HG03558 (cell line): ENCODE data around the gene IRF1.
"Not testable (repeated sequence)": the region's sequence is repeated elsewhere in the genome, so short reads cannot be mapped to it uniquely, and the experiment has no call there.

Experiments
- ATAC-seq: cut with Tn5 transposase; IDR thresholded peaks from one replicate; pipeline ENCODE4 v1.9.1; 2021; ENCODE audit warnings: moderate number of reproducible peaks; ENCODE audit not compliant: unreplicated experiment; ENCODE audit errors: extremely low read depth

The IRF1 gene

DNA sequence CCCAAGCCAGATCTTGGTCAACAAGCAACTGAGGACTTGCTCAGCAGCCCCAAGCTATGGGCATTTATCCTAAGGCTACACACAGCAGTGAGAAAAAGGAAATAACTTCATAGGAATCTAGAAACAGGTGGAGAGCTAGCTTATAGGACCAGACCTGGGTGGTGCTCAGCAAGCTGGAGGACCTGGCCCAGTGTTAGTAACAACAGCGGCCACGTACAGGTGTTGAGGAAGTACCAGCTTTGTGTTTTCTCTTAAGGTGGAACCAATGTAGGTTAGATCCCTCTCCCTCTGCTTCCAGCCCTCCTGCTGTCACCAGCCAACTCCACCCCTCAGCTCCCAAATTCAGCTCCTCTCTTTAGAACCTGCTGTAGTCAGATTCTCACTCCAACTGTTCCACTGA is 43.4 kb downstream of the IRF1 start:
- ATAC-seq = no peak

DNA sequence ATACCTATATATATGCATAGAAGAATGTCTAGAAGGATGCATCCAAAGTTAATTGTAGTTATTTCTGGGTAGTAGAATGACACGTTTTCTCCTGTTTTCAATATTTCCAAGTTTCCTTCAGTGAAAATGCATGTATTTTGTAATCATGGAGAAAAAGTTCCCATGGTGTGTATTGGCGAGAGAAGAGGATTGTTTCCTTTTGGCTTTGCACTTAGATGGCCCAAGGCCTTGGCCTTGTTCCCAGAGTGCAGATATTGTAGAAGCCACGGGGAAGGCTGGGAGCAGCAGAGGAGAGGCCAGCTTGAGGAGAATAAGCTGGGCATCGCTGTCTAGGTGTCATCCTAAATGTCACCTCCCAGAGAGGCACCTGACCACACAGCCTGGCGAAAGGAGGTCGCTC is 44.0 kb downstream of the IRF1 start:
- no peak for ATAC-seq

DNA sequence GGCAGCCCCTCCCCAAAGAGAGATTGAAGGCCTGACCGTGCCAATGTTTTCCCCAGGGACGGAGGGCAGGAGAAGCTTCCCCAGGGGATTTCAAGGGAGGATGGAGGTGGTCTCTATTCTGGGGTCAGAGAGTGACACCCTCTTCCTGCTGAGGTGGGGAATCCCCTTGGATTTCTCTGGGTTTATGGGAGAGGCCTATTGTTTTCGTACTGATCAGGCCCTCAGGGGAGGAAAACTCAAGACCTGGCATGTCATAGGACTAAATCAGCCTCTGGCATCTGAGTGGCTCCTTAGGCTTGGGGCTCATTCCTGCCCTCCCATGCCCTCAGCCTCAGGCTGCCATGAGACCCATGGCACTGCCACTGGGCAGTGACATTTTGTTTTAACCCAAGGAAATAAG is 44.6 kb downstream of the IRF1 start:
- no peak for ATAC-seq

DNA sequence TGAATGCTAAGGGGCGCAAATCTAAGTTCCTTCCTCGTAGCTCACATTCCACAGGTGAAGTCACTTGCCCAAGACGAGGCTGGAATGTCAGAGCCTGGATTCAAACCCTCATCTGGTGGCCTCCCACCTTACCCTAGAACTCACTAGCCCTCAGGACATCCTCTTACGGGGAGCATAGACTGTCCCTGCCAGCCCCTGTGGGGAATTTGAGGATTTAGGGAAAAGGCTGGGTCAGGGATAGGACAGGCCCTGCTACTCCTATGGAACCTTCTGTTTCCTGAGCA is 45.0 kb downstream of the IRF1 start:
- ATAC-seq = no peak

DNA sequence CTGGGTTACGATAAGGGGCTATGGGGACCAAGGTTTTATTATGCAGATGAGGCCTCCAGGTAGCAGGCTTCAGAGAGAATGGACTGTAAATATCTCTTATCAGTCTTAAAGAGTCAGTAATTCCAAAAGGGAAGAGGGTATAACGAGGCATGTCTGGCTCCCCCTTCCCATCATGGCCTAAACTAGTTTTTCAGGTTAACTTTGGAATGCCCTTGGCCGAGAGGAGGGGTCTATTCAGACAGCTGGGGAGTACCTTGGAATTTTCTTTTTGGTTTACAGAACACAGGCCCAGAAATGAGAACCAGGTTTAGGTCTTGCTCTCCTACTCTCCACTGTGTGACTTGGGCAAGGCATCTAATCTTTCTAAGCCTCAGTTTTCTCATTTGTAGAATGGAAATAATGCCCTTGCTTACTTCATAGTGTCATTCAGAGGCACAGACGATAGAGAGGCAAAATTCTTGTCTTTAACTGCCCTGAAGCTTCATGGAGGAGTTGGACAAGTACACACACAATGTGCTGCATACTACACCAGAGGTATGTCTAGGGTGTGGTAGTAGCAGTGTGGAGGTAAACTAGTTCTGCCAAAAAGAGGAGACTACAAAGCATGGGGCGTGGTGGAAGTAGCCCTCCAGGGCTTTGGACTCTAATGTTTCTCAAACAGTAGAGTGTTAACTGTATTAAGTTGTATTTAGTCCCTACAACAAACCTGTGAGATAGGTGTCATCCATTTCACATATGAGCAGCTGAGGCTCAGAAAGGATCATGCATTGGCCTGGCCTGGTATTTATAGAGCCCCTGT is 45.5 kb downstream of the IRF1 start:
- no peak for ATAC-seq

DNA sequence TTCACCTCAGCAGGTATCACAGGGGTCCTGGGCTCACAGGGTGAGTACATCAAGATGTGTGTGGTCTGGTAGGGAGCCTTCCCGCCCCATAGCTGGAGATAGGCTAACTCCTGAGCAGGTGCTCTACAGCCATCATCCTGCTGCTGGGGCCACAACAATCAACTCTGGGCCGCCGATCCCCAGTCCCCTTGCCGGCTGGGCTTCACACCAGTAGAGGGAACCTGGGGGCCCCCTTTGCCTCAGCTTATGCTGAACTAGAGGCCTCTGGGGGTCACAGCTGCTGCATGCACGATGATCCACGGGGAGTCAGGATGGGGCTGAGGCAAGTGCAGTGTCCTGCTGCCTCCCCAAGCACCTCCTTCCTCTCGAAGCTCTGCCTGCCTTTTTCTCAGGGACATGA is 46.5 kb downstream of the IRF1 start:
- no peak for ATAC-seq

DNA sequence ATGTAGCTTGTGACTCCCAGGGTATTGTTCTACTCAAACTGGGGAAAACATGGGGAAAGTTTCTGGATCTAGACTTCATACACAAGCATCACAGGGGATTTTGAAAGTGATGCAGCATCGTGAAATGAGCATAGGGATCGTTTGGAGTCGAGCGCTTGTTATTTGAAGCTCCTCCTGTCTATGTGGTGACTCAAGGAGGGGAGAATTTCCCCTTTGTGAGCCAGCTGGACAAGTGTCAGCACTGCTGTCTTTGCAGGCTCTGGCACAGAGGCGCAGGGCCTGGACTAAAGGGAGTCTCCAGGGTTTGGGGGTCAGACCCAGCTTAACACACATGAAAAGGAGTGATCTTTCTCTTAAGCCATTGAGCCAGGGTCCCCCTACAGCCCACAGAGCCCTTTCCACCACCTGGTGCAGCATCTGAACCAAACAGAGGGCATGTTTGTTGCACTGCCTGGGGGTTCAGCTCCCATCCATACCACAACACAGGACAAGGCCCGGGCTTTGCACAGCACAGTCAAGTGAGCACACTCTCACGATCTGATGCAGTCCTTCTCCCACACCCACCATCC is 51.0 kb downstream of the IRF1 start:
- no peak for ATAC-seq

DNA sequence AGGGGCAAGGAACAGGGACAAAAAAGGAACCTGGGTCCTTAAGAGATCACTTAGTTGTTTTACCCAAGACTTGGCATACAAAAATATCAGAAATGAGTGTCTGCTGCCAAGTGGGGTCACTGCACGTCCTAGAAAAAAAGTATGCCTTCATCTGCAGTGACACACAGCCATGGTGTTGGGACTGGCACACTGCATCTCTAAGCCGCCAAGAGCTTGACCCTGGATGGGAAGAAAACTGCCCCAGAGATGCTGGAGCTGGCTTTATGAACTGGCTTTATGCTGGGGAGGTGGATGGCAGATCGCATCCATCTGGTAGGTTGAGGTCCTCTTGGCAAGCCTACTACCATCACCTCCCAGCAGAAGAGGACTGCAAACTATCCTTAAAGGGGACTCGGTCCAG is 51.7 kb downstream of the IRF1 start:
- ATAC-seq = no peak

DNA sequence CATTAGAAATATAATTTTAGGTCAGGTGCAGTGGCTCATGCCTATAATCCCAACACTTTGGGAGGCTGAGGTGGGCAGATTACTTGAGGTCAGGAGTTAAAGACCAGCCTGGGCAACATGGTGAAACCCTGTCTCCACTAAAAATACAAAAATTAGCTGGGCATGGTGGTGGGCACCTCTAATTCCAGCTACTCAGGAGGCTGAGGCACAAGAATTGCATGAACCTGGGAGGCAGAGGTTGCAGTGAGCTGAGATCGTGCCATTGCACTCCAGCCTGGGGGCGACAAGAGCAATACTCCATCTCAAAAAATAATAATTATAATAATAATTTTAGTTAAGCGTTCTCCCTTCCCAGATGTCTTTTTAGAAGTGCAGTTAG is 52.3 kb downstream of the IRF1 start:
- not testable (repeated sequence) for ATAC-seq

DNA sequence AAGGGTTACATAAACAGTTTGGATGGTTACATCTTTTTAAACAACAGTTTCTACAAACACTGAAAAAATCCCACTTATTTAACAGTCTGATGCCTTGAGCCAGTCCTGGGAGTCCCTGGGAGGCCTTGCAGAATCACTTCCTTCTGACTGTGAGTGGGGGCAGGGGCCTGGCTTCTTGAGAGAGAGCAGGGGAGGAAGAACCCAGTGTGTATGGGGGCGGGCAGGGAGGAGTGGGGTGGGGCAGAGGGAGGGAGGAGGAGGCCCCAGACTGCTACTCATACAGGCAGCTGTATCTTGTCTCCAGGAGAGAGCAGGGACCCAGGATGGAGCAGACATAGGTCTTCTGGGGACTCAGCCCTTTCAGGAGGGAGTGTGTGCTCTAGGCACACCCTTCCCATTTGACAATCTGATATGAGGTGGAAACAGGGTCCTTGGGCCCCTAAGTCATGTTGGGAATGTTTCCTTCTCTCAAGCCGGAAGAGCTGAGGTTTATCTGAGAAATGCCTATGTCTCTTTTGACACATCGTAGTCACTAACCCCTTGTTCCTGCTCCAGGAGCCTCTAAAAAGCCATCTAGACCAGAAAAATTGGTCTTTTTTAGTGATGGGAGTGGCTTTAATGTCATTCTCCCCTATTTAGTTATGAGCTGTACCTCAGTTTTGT is 52.8 kb downstream of the IRF1 start:
- no peak for ATAC-seq

DNA sequence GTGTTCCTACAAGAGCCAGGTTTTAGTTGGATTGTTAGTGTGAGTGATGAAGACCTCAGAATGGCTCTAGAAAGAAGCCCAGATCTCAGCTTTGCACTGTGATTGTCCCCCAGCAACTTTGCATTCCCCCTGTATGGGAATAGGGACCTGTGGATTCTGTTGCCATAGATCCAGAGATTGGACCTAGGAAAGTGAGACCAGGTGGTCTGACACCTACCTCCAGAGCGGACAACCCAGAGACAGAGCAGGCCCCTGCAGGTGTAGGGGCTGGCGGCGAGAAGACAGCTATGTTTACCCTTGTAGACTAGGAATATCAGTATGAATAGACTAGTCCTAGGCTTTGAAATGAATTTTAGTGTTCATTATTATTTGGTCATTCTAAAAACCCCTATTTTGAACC is 53.6 kb downstream of the IRF1 start:
- no peak for ATAC-seq

DNA sequence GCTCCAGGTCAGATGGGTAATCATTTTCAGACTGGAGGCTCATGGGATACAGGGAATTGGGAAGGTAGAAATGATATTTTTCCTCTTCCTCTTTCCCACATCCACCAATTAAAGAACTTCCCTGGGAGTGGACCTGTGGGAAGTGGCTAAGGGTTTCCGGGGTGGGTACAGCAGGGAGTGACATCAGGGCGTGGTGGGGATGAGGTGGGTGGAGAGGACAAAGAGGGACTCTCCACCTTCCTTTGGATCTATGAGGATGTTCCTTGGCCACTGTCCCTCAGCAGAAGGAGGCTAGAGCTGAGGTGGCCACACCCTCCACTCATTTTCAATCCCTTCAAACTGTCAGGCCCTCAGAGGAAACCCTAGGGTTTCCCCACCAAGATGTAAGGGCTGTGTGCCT is 54.7 kb downstream of the IRF1 start:
- ATAC-seq = no peak

DNA sequence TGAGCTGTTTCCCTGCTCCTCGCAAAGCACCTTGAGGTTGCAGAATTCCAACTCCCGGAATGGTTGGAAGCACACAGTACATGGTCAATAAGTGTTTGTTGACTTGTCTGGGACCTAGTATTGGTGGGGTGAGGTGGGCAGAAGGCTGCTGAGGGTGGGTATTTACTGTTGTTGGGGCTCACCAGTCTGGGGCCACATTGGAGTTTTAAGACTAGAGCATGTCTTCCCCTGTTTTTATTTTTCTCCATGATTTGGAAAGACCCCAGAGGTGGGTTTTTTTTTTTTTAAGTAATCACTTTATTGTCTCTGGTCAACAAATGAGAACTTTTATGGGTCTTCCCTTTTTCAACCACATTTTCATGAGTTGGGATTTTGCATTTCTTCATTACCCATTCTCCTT is 55.1 kb downstream of the IRF1 start:
- ATAC-seq = no peak

DNA sequence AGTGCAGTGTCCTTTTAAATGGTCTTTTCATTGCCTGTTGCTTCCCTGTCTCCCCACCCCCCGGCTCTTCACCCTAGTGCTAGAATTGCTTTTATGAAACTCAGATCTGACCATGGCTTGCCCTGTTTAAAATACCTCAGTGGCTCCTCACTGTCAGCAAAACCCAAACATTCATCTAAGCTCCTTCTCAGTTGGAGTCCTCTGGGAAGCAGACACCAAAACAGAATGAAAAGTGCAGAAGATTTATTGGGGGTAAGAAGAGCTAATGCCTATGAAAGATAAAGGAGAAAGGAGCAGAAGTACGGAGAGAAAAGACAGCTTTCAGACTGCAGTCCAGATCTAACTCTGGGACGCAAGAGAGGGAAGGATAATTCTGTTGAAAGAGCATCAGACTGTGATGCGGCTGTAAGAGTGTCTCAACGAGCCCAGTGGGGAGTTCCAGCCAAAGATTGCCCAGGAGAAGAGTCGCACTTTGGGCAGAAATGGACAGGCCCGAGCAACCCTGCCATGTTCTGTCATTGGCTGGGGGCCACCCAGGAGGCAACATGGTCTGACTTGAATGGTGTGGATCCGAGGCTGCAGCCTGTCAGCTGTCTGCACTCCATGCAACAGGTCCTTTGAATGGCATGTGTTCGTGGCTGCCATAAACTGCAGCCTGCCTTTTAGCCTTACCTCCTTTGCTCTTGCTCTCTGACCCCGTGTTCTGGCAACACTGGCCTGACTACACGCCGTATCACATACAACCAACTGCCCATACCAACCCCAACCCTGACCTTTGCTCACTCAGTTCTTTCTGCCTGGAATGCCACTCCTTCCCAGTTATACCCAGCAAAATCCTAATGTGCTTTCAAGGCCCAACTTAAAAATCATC is 55.9 kb downstream of the IRF1 start:
- ATAC-seq = no peak

DNA sequence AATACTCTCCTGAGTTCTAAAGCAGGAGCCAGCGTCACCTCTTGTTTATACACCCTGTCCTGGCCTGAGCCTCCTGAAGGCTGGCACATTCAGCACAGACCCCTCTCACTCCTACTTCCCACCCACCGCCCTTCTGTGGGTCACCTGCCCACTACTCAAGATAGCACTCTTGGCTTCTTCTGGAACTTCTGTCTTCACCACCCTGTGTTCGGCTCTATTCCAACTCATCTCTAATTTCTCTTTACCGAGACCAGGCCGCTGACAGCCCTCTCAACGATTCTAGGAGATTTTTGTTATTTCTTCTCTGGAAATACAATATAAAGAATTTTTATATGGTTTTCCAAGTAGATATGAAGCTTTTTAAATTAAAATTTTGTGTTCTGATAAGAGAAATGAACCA is 57.4 kb downstream of the IRF1 start:
- ATAC-seq = no peak

DNA sequence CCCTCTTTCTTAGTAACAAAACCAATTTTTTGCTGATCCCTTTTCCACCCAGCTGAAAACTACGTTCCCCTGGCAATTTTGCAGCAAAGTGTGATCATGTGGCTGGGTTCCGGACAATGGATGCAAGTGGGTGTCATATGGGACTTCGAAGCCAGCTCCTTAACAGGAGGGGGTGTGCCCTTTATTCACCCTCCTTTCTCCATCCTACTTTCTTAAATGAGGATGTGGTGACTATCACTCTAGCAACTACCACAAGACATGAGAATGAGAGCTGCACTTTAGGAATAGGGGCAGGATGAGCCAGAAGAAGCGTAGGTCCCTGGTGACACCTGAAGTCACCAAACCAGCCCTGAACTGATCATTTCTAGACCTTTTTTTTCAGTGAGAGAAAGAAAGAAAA is 58.9 kb downstream of the IRF1 start:
- ATAC-seq = no peak
